ENCODE measurements around the gene LSM4.
"Not testable (repeated sequence)": the region's sequence is repeated elsewhere in the genome, so short reads cannot be mapped to it uniquely, and the experiment has no call there.

Gene LSM4

GRCh38 chr19:18322759-18323460, at the start of gene LSM4:
Gene LSM4 (minus strand): TSS chr19:18323076. CDS start chr19:18323020, 56 bp downstream.
- no peak for TF ChIP-seq SUZ12 (IDR thresholded peaks at IDR 0.05; ENCODE audit: extremely low read depth, insufficient read depth, insufficient read length)
- no peak for TF ChIP-seq ZNF274 (IDR thresholded peaks at IDR 0.05; ENCODE audit: low read depth, low read length)
- no peak for TF ChIP-seq YY1 (IDR thresholded peaks at IDR 0.05; ENCODE audit: insufficient read depth, insufficient read length)
- DNase-seq (ENCODE audit: low read depth, low spot score), result peak; percentile 99
- H3K27me3 ChIP-seq (ENCODE audit: insufficient read depth, insufficient read length), result no peaks in the 10 kb centered on the region
- H3K36me3 ChIP-seq (ENCODE audit: insufficient read depth, insufficient read length, low read length), result peaks cover 29% of the 10 kb centered on the region
- peaks cover 20% of the 10 kb centered on the region for H3K4me1 ChIP-seq (ENCODE audit: insufficient read depth, insufficient read length)
- H3K9ac ChIP-seq (ENCODE audit: insufficient read length, low read depth), result peak within 1 kb of the TSS; percentile 100
- peak within 1 kb of the TSS; percentile 98 for H3K4me3 ChIP-seq (ENCODE audit: insufficient read length, low read depth)
- no peaks in the 10 kb centered on the region for H3K9me3 ChIP-seq (ENCODE audit: insufficient read depth, low read length)

DNA sequence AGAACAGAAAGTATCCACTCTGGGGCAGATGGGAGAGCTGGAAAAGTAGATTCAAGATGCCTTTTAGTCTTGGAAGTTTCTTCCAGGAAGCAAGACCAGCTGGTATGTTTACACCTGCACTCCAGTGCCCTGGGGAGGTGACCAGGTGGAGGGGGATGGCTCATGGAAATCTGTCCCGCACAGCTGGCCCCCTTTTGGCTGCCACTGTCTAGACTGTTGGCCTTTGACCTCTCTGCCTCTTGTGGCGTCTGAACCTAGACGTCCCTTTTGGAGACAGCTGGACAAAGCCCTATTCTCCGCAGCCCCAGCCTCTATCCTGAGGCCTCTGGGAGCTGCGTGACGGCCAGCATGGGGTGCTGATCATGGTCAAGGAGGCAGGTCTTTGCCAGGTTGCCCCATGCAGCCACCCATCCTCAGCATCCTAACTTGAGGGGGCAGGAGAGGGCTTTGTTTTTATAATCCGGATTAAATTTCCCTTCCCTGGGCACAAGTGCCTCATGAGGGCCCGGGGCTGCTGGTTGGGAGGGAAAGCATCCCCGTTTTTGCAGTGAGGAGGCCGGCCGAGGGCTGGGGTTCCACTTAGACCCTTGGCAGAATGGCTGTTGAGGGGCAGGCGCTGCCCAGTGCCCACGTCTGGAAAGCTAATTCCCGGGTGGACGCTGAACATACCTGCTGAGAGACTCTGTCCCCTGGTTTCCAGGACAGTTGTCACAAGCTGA, 45.8 kb upstream of the LSM4 start:
- Histone ChIP-seq H3K27me3 (ENCODE audit: insufficient read depth, insufficient read length) (no peaks in the 10 kb centered on the region), H3K4me1 (ENCODE audit: insufficient read depth, insufficient read length) (peaks cover 10% of the 10 kb centered on the region), H3K36me3 (ENCODE audit: insufficient read depth, insufficient read length, low read length) (no peaks in the 10 kb centered on the region), H3K9ac (ENCODE audit: insufficient read length, low read depth) (peak overlapping the region; percentile 36), H3K9me3 (ENCODE audit: insufficient read depth, low read length) (no peaks in the 10 kb centered on the region), H3K4me3 (ENCODE audit: insufficient read length, low read depth) (no peak overlapping the region)
- DNase-seq (ENCODE audit: low read depth, low spot score), result no peak
- TF ChIP-seq YY1 (IDR thresholded peaks at IDR 0.05; ENCODE audit: insufficient read depth, insufficient read length), result no peak
- TF ChIP-seq SUZ12 (IDR thresholded peaks at IDR 0.05; ENCODE audit: extremely low read depth, insufficient read depth, insufficient read length), result no peak
- no peak for TF ChIP-seq ZNF274 (IDR thresholded peaks at IDR 0.05; ENCODE audit: low read depth, low read length)

DNA sequence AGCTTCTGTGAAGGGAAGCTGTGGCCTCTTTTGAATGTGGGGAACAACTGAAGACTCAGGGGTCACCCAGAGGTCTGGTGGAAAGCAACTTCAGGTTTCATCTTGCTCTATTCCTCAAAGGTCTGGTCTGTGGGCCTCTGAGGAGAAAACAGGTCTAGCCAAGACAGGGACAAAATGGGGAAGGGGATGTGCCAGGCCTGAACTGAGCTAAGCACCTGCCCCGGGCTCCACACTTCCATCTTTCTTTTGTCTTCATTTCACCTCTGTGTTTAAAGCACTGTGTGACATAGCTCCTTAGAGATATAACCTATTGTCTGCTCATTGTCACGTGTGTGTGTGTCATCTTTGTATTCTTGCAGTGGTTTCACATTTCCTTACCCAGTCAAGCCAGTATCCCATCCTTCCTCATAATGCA, 43.2 kb upstream of the LSM4 start:
- H3K27me3 ChIP-seq (ENCODE audit: insufficient read depth, insufficient read length), result no peaks in the 10 kb centered on the region
- H3K4me1 ChIP-seq (ENCODE audit: insufficient read depth, insufficient read length), result peaks cover 2% of the 10 kb centered on the region
- no peak overlapping the region for H3K4me3 ChIP-seq (ENCODE audit: insufficient read length, low read depth)
- DNase-seq (ENCODE audit: low read depth, low spot score), result no peak
- no peaks in the 10 kb centered on the region for H3K36me3 ChIP-seq (ENCODE audit: insufficient read depth, insufficient read length, low read length)
- H3K9me3 ChIP-seq (ENCODE audit: insufficient read depth, low read length), result no peaks in the 10 kb centered on the region
- no peak overlapping the region for H3K9ac ChIP-seq (ENCODE audit: insufficient read length, low read depth)
- TF ChIP-seq SUZ12 (IDR thresholded peaks at IDR 0.05; ENCODE audit: extremely low read depth, insufficient read depth, insufficient read length), result no peak
- TF ChIP-seq YY1 (IDR thresholded peaks at IDR 0.05; ENCODE audit: insufficient read depth, insufficient read length), result no peak
- no peak for TF ChIP-seq ZNF274 (IDR thresholded peaks at IDR 0.05; ENCODE audit: low read depth, low read length)

DNA sequence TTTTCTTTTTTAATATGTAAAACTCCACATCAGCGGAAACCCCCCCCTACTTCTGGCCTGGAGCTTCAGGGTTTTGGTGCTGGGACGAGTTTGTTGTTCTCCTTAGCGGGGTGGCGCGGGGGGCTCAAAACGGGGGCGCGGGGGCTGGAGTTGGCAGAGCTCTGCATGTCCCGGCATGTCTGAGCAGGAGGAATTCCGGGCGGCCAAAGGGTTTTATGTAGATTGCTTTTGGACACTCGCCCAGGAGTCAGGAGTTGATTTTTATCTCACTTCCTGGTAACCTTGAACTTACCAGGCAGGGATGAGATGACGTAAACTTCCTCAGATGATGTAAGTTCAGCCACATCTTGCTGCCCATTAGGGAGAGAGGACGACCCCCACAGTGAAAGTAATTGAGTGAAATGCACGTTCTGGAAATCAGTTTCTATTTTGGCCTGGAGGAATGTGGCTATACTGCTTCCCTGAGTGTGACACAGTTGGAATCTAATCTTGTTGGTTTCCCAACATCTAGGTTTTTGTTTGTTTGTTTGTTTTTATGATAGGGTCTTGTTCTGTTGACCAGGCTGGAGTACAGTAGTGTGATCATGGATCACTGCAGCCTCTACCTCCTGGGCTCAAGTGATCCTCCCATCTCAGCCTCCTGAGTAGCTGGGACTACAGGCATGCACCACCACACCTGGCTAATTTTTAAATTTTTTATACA, 42.1 kb upstream of the LSM4 start:
- TF ChIP-seq YY1 (IDR thresholded peaks at IDR 0.05; ENCODE audit: insufficient read depth, insufficient read length) (no peak), SUZ12 (IDR thresholded peaks at IDR 0.05; ENCODE audit: extremely low read depth, insufficient read depth, insufficient read length) (no peak), ZNF274 (IDR thresholded peaks at IDR 0.05; ENCODE audit: low read depth, low read length) (no peak)
- DNase-seq (ENCODE audit: low read depth, low spot score), result peak; percentile 68
- Histone ChIP-seq H3K36me3 (ENCODE audit: insufficient read depth, insufficient read length, low read length) (no peaks in the 10 kb centered on the region), H3K4me3 (ENCODE audit: insufficient read length, low read depth) (no peak overlapping the region), H3K27me3 (ENCODE audit: insufficient read depth, insufficient read length) (no peaks in the 10 kb centered on the region), H3K9ac (ENCODE audit: insufficient read length, low read depth) (no peak overlapping the region), H3K9me3 (ENCODE audit: insufficient read depth, low read length) (no peaks in the 10 kb centered on the region), H3K4me1 (ENCODE audit: insufficient read depth, insufficient read length) (peaks cover 2% of the 10 kb centered on the region)

- H3K4me3 ChIP-seq (ENCODE audit: insufficient read length, low read depth); H3K4me1 ChIP-seq (ENCODE audit: insufficient read depth, insufficient read length); H3K27me3 ChIP-seq (ENCODE audit: insufficient read depth, insufficient read length); H3K9ac ChIP-seq (ENCODE audit: insufficient read length, low read depth); DNase-seq (ENCODE audit: low read depth, low spot score); H3K9me3 ChIP-seq (ENCODE audit: insufficient read depth, low read length); H3K36me3 ChIP-seq (ENCODE audit: insufficient read depth, insufficient read length, low read length): not testable (repeated sequence)
Measured at GRCh38 chr19:18364277-18364825, 41.5 kb upstream of the LSM4 start.

DNA sequence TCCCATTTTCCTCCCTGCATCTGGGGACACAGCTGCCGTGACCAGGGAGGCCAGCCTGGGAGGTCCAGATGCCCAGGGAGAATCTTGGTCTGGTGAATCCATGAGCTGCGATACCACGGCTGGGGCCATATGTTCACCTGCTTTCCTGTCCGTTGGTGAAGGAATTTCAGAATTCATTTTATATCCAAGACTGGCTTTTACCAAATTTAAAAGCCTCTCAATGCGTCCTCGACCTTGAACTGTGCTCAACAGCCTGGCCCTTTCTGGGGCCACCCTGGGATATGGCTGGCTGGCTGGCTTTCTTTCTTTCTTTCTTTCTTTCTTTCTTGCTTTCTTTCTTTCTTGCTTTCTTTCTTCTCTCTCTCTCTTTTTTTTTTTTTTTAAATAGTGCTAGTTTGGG, 40.9 kb upstream of the LSM4 start:
- no peak for TF ChIP-seq ZNF274 (IDR thresholded peaks at IDR 0.05; ENCODE audit: low read depth, low read length)
- no peak for TF ChIP-seq SUZ12 (IDR thresholded peaks at IDR 0.05; ENCODE audit: extremely low read depth, insufficient read depth, insufficient read length)
- TF ChIP-seq YY1 (IDR thresholded peaks at IDR 0.05; ENCODE audit: insufficient read depth, insufficient read length), result no peak
- Histone ChIP-seq H3K9ac (ENCODE audit: insufficient read length, low read depth) (no peak overlapping the region), H3K9me3 (ENCODE audit: insufficient read depth, low read length) (no peaks in the 10 kb centered on the region), H3K27me3 (ENCODE audit: insufficient read depth, insufficient read length) (no peaks in the 10 kb centered on the region), H3K36me3 (ENCODE audit: insufficient read depth, insufficient read length, low read length) (no peaks in the 10 kb centered on the region), H3K4me3 (ENCODE audit: insufficient read length, low read depth) (no peak overlapping the region), H3K4me1 (ENCODE audit: insufficient read depth, insufficient read length) (peaks cover 2% of the 10 kb centered on the region)
- DNase-seq (ENCODE audit: low read depth, low spot score), result no peak
